HepG2 (cell line): ENCODE measurements around the gene CACNA1I. TPM values are rescaled to one million over a fixed set of nuclear protein-coding genes. Genes with fewer than 3 reads are reported as not detected.

Experiments used
- AHR ChIP-seq: IDR thresholded peaks from 2 replicates; pipeline ENCODE4 v1.6.1; 2018; ENCODE audit warnings: missing genetic modification reagents, missing compliant biosample characterization
- CEBPZ ChIP-seq: IDR thresholded peaks from 2 replicates; pipeline ENCODE4 v1.6.1; 2012; ENCODE audit warnings: low read length, improper control_type of control experiment
- KAT7 ChIP-seq: IDR thresholded peaks from 2 replicates; pipeline ENCODE4 v1.6.1; 2018; ENCODE audit warnings: borderline replicate concordance, missing compliant biosample characterization
- KIAA2018 ChIP-seq: sonication (generic); formaldehyde crosslinking; IDR thresholded peaks from 2 replicates; pipeline ENCODE4 v1.5.0; 2020; ENCODE audit warnings: mild to moderate bottlenecking, missing genetic modification reagents, borderline replicate concordance
- SIX4 ChIP-seq: sonication (generic); formaldehyde crosslinking; IDR thresholded peaks from 2 replicates; pipeline ENCODE4 v1.4.0; 2020; ENCODE audit warnings: missing genetic modification reagents
- TFE3 ChIP-seq: IDR thresholded peaks from 2 replicates; pipeline ENCODE4 v1.6.1; 2016
- ZBTB43 ChIP-seq: sonication (generic); formaldehyde crosslinking; conservative IDR thresholded peaks from 2 replicates; pipeline ENCODE4 v1.4.0; 2020; ENCODE audit warnings: missing genetic modification reagents
- ZNF329 ChIP-seq: sonication (generic); formaldehyde crosslinking; IDR thresholded peaks from 2 replicates; pipeline ENCODE4 v1.9.0; 2021; ENCODE audit warnings: low read depth, mild to moderate bottlenecking, missing genetic modification reagents
- ZNF383 ChIP-seq: sonication (generic); formaldehyde crosslinking; IDR thresholded peaks from 2 replicates; pipeline ENCODE4 v1.4.0; 2020; ENCODE audit warnings: missing genetic modification reagents, mild to moderate bottlenecking, borderline replicate concordance
- ZNF703 ChIP-seq: sonication (generic); formaldehyde crosslinking; IDR thresholded peaks from 2 replicates; pipeline ENCODE4 v1.5.1; 2020; ENCODE audit warnings: missing genetic modification reagents, mild to moderate bottlenecking, moderate library complexity, borderline replicate concordance
- ZNF800 ChIP-seq: sonication (generic); formaldehyde crosslinking; IDR thresholded peaks from 2 replicates; pipeline ENCODE4 v1.4.0; 2020; ENCODE audit warnings: missing genetic modification reagents
- ZNF878 ChIP-seq: sonication (generic); formaldehyde crosslinking; IDR thresholded peaks from 2 replicates; pipeline ENCODE4 v1.8.1; 2023; ENCODE audit warnings: mild to moderate bottlenecking, missing genetic modification reagents, moderate library complexity
- polyA plus RNA-seq, 8 experiments: library from polyadenylated mRNA; depleted of rRNA in 3 of 8; stranded (reverse) in 7 of 8; unstranded in 1 of 8; fragments of >200 nt; fragmentation: Illumina TruSeq in 4 of 8; extraction: Trizol in 4 of 8; gene quantifications; 2 replicates each; pipeline versions ENCODE4 v1.2.1 to v1.2.3, GENCODE V29; 2011 to 2016; ENCODE audit warnings: low read depth in 4 of 8, missing spikeins in 1 of 8, mixed read lengths in 1 of 8; ENCODE audit not compliant: insufficient read depth in 1 of 8
- total RNA-seq, 5 experiments: library from RNA; depleted of rRNA; stranded (reverse); fragments of >200 nt; fragmentation: Illumina TruSeq; extraction: Trizol; gene quantifications; 2 replicates each; pipeline ENCODE4 v1.2.3, GENCODE V29; 2016; ENCODE audit warnings: low read depth in 1 of 5

The CACNA1I gene
- total and polyA plus RNA-seq, 2 of the 13 experiments (the other 11 are each of a cell fraction or from before 2014, with no cell fraction given), result not detected

GRCh38 chr22:39522567-39523300 is 47.8 kb upstream of the CACNA1I start (continued):
- TF ChIP-seq CEBPZ, result no peak
- 0 out of 2 replicates have a peak, but pooled peaks have one; percentile 45 for TF ChIP-seq ZNF878 (CRISPR knock-in tag)
- no peak for TF ChIP-seq ZBTB43 (CRISPR knock-in tag)
- TF ChIP-seq KAT7 (CRISPR knock-in tag), result no peak
- no peak for TF ChIP-seq SIX4 (CRISPR knock-in tag)
- no peak for TF ChIP-seq ZNF329 (CRISPR knock-in tag)
- no peak for TF ChIP-seq ZNF800 (CRISPR knock-in tag)
- TF ChIP-seq KIAA2018 (CRISPR knock-in tag), result no peak
- no peak for TF ChIP-seq TFE3 (CRISPR knock-in tag)
- no peak for TF ChIP-seq AHR
- TF ChIP-seq ZNF383, result no peak
- TF ChIP-seq ZNF703 (CRISPR knock-in tag), result no peak
